C1 segment of cervical spinal cord (tissue), 14 donors: Measurements from ENCODE around the gene YAE1.
A peak's percentile ranks its signal among the peaks of the same experiment; 100 is the strongest.

Experiments used
- DNase-seq, 14 donors: peaks; one replicate each; lab custom pipeline; 2025; lab: John Stamatoyannopoulos, UW

The YAE1 gene

DNA sequence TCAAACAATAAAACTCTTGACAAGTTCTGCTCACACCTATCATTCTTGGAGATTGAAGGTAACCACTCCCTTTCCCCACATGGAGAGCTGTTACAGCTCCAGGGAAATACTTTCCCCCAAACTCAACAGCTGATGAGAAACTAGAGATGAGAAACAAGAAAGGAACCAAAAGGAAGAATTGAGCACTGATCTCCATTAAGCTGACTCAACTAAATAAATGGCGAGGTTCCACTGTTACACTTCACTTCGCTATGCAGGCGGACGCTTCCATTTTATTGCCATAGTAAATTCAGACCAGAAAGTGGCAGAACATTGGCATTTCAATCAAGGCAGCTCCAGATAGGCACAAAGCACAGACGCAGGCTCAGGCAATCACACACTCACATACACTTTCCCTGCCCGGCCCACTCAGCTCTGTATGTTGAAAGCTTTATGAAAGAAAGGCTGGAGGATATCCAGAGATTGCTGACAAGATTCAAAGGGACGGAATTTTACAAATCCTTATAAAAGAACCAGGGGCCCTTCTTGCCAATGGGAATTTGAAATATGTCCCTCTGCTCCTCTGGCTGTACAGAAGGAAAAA is 11.5 kb upstream of the YAE1 start:
- DNase-seq = no peak

DNA sequence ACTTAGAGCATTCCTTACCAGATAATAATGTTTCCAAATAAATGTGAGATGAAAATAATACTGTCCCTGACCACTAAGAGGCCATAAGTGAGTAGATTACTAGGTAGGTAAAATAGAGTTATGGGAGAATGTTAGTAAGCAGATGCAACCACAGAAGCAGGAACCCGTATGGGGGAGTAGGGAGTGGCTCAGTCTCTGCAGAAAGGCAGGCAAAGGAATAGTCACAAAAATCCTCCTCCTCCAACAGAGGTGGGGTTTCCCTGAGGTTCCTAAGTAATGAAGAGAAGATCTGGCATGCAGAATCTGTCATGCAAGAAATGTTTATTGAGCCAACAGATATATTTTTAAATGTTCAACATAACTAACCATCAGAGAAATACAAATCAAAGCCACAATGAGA is 9.0 kb upstream of the YAE1 start:
- no peak for DNase-seq

DNA sequence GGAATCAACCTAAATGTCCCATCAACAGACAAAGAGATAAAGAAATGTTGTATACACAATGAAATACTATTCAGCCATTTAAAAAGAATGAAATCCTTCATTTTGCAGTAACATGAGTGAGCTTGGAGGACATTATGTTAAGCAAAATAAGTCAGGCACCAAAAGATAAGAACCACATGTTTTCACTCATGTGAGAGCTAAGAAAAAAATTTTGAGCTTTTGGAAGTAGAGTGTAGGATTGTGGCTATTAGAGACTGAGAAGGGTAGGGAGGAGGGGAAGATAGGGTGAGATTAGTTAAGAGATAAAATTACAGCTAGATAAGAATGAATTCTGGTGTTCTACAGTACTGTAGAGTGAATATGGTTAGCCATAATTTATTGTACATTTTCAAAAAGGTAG is 8.3 kb upstream of the YAE1 start:
- DNase-seq = no peak

DNA sequence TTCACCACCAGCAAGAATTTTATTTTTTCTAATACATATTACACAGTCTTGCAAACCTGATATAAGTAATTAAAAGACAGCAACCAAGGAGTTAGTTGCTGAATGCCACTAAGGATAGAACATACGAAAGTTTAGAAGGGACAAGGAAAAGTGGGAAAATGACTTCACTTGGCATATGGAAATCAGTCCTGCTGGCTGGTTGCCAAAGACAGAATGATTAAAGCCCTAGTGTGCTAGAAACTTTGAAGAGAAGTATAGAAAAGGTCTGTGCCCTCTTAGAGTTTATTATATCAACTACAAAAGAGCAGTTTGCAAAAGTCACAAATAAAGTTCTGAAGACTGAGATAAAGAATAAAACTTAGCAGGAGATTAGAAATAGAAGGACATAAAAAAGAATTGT is 5.8 kb upstream of the YAE1 start:
- no peak for DNase-seq

DNA sequence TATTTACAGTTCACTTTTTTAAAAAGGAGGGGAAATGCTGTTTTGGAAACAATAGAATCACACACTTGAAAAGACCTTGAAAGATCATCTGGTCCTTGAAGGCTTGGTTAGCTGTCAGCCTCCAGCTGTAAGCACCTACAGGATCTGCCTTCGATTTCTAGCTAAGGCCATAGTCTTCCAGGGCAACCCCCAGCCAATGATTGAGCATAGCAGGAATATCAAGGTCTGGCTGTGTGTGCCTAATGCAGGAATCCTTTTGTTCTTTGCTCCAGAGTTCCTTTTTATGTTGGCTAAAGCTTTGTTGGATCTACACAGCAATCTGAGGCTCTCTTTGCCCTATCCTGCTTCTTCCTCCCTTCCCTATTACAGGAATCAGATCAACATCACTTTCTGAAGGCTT is 5.2 kb upstream of the YAE1 start:
- DNase-seq = no peak

DNA sequence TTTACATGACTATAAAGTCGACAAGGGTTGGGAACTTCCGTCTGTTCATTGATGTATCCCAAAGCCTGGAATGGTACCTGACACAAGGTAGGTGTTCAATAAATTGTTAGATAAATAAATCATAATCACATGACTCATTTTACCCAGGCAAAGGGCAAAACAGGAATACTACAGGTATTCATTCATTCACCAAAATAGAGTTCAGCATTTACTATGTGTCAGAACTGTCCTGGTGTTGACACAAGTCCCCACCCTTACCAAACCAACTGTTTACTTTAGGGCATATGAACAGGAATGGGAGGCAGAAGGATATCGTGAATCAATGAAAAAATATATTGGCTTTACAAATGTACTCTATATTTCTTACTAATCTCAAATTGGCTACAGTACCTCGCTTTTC is 666 bp upstream of the YAE1 start:
- peak in 1 of 14 donors; percentile 35 for DNase-seq

DNA sequence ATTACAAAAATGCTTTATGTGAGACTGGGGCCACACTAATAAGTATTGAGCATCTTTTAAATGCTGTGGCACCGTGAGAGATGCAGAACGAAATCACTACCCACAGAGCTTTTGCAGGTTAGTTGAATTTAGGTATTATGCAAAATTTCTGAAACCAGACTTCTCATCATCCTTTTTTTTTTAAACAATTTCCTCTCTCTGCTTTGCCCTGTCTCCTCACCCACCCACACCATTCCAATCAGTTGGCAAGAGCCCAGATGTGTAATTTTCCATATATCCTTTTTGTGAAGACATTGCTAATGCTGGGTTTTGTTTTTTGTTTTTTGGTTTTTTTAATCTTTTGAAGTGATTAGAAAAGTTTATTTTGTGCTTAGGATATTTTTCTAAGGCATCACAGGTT is 1.1 kb downstream of the YAE1 start:
- DNase-seq = no peak

DNA sequence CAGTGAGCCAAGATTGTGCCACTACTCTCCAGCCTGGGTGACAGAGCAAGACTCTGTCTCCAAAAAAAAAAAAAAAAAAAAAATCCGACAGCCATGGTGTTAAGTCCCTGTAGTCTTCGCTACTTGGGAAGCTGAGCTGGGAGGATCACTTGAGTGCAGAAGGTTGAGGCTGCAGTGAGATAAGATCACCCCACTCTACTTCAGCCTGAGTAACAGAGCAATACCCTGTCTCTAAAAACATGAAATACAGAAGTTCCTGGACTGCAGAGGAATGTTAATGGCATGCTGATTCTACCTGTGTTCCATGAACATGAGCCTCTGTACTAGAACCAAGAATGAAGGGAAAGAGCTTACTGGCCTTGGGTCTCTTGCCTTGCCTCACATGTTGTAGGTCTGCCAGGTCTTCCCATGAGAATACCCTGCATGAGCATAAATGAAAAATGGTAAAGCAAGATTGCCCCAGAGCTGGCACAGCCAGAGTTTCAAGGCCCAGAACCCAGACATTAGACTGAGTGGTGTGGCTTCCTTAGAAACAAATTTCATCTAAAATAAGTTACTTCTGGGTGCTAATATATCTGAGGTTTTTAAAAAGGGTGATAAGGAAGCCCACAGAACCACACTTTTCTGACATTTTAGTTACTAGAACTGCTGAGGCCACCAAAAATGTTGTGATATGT is 8.6 kb downstream of the YAE1 start:
- no peak for DNase-seq

DNA sequence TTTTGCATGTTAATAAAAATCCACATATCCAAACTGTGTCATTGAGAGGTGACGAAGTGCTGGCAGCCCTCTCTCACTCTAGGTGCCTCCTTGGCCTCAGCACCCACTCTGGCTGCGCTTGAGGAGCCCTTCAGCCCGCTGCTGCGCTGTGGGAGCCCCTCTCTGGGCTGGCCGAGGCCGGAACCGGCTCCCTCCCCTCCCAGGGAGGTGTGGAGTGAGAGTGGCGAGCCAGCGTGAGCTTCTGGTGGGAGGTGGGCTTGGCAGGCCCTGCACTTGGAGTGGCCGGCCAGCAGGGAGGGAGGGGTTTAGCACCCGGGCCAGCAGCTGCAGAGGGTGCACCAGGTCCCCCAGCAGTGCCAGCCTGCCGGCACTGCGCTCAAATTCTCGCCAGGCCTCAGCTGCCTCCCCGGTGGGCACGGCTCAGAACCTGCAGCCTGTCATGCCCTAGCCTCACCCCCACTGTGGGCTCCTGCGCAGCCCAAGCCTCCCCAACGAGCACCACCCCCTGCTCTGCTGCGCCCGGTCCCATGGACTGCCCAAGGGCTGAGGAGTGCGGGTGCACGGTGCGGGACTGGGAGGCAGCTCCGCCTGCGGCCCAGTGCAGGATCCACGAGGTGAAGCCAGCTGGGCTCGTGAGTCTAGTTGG is 11.1 kb downstream of the YAE1 start:
- DNase-seq = no peak

DNA sequence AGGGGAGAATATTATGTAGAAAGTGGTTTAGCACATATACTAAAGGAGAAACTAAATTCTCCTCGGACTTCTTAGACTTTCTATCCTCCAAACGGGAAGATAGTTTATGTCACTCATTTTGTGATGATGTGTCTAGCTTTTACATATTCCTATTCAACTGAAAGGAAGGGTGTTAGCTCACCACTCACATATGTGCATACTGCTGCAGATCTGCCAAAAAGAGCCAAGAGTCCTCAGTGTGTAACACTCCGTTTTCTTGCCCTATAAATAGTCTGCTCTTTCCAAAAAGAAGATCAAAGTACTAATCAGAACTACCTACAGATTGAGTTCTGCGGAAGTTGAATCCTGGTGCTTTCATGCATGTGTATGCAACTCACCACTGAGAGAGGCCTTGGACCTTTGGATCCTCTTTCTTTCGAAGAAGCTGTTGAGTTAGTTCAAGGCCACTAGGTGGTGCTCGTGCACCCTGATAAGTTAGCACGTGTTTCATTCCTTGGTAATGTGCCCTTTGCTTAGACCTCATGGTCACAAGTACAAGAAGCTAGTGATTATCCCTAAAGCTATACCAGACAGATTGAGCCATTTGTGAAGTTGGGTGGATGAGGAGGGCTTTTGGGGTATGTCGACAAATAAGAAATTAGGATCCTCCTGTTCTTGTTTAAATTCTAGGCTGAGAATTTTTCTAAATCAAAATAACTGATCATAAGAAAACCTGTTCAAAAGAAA is 14.1 kb downstream of the YAE1 start:
- peak in 12 of 14 donors; percentile 2 to 72 (median 52) for DNase-seq

DNA sequence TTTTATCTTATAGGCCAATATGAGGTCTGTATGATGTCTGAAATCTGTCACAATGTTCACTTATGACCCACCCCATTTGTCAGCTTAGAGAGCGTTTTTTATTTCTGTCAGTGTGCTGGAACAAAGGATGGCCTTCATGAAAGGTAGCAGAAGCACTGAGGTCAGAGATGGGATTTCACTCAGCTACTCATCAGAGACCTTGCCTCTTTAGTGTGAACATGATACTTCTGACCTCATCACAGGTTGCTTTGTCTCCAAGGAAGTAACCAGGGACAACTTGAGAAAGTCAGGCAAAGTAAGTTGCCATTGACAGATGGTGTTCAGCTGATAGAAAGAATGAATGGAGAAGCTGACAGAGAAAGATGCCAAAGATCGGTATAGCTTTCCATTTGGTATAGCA is 16.3 kb downstream of the YAE1 start:
- DNase-seq = no peak

DNA sequence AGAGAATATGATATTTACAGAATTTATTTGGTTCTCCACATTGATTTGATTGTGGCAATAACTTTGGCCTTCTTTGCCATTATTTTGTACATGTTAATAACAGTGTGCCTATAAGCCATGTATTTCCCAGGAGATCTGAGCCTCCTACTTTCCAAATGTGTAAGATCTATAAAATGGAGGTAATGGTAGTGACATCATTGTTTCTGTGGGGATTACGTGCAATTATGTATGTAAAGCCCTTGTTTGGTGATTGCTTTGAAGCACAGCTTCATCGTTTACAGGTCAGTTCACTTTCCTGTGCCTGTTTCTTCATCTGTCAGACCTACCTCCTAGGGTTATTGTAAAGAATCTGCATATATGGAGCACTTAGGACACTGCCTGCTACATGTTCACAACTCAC is 17.3 kb downstream of the YAE1 start:
- DNase-seq = no peak

DNA sequence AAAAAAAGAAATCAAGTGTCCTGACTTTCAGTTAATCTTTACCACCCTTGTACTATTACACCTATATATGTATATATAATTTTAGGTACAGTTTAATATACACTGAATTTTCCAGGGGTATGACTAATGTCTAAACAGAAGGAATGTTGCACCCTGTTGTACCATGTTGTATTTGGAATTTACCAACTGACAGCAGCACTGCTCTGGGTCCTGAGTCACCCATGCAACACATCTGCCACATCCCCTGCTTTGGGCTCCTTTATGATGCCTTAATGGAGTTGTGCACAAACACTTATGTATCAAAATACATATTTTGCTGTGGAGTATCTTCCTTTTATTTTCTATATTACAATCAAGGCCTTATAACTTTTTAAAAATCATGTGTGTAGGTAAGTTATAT is 21.2 kb downstream of the YAE1 start:
- no peak for DNase-seq

DNA sequence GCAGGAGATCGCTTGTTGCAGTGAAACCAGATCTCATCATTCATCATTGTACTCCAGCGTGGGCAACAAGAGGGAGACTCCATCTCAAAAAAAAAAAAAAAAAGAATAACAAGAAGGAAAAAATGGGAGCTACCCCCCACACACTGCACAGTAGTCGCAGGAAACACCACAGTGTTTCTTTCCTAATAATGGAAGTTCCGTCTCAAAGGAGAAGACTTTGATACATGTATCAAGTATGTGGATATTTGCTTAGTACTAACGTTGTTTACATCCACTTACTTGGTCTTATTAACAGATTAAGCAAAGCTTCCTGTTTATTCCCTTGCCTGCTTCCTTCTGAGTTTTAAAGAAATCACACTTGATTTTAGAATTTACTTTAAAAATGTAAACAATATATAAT is 22.2 kb downstream of the YAE1 start:
- DNase-seq = no peak

DNA sequence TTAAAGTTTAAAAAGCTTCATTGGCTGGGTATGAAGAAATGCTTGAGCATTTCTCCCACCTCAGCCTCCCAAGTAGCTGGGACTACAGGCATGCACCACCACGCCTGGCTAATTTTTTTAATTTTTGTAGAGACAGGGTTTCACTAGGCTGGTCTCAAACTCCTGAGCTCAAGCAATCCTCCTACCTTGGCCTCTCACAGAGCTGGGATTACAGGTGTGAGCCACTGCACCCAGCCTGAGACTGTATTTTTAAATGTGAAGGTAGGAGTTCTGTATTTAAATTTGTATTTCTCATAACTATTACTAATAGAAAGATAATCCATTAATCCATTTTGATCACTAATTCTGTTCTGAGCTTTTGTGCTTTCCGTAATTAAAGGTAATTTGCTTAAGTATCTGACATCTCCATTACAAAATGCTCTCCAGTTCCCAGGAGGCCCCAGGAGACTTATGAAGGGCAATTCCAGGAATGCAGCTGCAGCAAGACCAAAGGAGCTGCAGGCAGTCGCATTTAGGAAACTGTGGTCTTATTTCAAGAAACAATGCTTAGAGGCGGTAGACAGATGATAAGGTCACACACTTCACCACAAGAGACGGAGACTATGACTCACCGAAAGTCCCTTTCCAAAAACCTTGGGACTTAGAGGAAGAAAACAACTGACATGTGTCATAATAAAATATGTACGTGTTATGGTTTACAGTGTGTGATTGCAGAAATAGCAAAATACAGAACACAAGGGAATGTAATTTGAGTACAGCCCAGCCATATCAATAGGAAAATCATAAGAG is 23.3 kb downstream of the YAE1 start:
- DNase-seq = no peak

DNA sequence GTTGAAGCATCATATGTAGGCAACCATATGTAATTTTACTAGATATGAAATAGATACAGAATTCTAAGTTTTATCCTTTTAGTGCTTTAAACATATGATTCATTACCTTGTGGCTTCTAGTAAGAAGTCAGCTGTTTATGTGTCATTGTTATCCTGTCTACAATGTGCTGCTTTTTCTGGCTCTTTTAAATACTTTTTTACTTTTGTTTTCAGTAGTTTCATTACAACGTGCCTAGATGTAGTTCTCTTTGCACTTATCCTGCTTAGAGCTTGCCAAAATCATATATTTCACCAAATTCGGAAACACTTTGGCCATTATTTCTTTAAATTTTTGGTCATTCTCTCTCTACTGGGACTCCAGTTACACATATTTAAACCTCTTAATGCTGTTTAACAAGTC is 26.4 kb downstream of the YAE1 start:
- no peak for DNase-seq

DNA sequence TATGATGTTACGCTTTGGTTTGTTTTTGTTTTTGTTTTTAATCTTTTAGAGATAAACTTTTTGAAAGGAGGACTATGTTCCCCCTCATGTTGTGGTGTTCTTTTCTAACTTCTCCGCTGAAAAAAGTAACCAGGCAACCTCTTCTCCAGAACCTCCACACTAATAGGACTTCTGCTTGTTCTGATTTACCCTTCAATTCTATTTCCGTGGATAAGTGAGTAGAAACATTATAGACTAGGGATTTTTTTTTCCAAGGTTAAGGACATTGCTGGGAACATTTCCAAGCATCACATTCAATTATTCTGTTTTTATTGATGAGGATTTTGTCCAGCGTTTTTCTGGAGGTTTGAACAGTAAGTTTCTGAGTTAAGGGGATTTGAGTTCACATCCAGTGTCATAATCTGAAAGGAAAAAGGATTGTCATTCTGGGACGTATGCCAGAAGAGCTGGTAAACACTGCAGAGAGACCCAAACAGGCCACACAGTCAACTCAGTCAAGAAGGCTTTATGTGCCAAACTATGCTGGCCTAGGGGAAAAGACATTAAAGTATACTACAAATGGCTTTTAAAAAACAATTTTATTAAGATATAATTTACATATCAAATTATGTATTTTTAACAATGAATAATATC is 28.9 kb downstream of the YAE1 start:
- peak in 1 of 14 donors; percentile 6 for DNase-seq

DNA sequence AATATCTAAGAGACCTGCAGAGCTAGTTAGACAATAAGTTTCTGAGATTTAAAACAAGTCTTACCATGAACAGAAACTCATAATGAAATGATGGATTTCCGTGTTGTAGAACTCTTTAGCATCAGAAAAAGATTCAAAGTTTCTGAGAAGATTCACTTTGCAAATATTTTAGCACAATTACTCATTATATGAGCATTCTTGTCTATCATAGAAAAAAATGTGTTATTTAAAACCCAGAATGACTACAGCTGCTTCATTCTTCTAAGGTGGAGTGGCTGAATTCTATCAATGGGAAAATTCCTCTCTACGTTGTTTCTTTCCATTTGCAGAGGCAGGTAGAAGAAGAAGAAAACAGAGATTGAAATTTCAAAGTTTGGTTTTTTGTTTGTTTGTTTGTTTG is 36.1 kb downstream of the YAE1 start:
- no peak for DNase-seq

DNA sequence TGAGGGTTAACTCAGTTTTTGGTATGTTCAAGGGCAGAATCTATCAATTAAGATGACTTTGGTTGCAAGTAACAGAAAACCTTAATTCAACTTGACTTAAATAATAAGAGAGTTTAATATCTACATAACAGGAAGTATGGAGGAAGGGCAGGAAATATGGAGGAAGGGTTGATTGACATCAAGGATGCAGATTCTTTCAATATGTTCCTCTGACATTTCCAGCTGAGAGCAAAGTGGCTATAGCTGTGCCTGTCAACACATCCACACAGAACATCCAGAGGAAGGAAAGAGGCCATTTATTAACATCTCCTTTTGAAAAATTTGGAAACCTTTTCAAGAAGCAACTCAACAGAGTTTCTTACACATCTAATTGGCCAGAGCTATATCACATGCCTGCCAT is 37.7 kb downstream of the YAE1 start:
- no peak for DNase-seq

DNA sequence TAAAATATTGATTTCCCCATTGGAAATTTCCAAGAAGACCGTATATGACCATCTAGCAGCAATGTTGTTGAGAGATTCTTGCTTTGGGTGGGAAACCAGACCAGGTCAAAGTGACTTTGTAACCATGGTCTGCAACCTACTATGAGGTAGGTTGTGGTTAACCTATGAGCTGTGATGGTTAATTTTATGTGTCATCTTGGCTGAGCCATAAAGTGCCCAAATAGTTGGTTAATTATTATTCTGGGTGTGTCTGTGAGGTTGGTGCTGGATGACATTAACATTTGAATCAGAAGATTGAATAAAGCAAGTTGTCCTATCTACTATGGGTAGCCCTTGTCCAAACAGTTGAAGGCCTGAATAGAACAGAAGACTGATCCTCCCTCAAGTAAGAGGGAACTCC is 38.9 kb downstream of the YAE1 start:
- DNase-seq = no peak

DNA sequence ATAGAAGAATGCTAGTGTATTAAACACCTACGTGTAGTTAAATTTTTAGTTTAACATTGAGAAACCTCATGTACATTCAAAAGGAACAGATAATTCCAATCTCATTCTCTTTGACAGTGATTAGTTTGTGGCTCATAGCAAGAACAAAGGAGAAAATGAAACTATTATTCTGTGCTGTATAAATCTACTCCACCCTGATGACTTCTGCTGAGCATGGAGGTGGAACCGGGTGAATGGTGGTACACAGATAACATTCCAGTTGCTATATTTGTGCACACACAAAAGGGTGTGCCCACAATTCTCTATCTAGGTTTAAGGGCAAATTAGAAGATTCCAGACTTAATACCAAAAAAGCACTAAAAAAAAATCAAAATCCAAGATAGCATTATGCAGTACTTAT is 40.1 kb downstream of the YAE1 start:
- no peak for DNase-seq
